Naive thymus-derived CD8-positive, alpha-beta T cell (primary cell): Measurements from ENCODE around the gene TFEB. TPM values are rescaled to one million over a fixed set of nuclear protein-coding genes. Genes with fewer than 3 reads are reported as not detected.

ENCODE experiments used
- ATAC-seq, 2 donors: fragments of 150-1000 bp; cut with Tn5 transposase in 1 of 2; sonication (Bioruptor Pico), chemical (Tn5 transposase) in 1 of 2; 1 replicate in 1 of 2; 2 replicates in 1 of 2; pipeline ENCODE4 v1.10.0; 2021; ENCODE audit warnings: mild to moderate bottlenecking in 2 of 2, moderate library complexity in 2 of 2
- POLR2A ChIA-PET: fragments of 350-600 bp; sonication (Branson Sonifier 250); formaldehyde crosslinking; loops from one replicate; lab custom pipeline; 2021; ENCODE audit warnings: antibody characterized with exemption; lab: Charles Lee
- DNase-seq, 10 donors: peaks; one replicate each; pipeline versions ENCODE4 v3.0.0 to v3.0.0-alpha.2; 2020 to 2022
- H3K27ac Mint-ChIP-seq, 10 donors: one replicate each; pipeline ENCODE4 v1.8.0; 2020 to 2022; ENCODE audit warnings: mild to moderate bottlenecking in 10 of 10, mixed read lengths in 10 of 10, moderate library complexity in 4 of 10, inconsistent platforms in 1 of 10
- H3K27me3 Mint-ChIP-seq, 5 donors: one replicate each; pipeline ENCODE4 v1.8.0; 2021 to 2022; ENCODE audit warnings: mixed read lengths in 5 of 5
- H3K36me3 Mint-ChIP-seq, 3 donors: one replicate each; pipeline ENCODE4 v1.8.0; 2020 to 2022; ENCODE audit warnings: mixed read lengths in 3 of 3, mild to moderate bottlenecking in 2 of 3, inconsistent platforms in 1 of 3
- H3K4me1 Mint-ChIP-seq, 4 donors: one replicate each; pipeline ENCODE4 v1.8.0; 2021 to 2022; ENCODE audit warnings: mixed read lengths in 4 of 4
- H3K4me3 Mint-ChIP-seq, 10 donors: one replicate each; pipeline ENCODE4 v1.8.0; 2020 to 2022; ENCODE audit warnings: mild to moderate bottlenecking in 10 of 10, mixed read lengths in 10 of 10, moderate library complexity in 6 of 10, inconsistent platforms in 1 of 10
- H3K9me3 Mint-ChIP-seq, 9 donors: one replicate each; pipeline ENCODE4 v1.8.0; 2020 to 2022; ENCODE audit warnings: mixed read lengths in 9 of 9, mild to moderate bottlenecking in 3 of 9, inconsistent platforms in 1 of 9, moderate library complexity in 1 of 9
- polyA plus RNA-seq, 3 donors: library from polyadenylated mRNA; unstranded; fragments of 300-500 nt; fragmentation: Illumina TruSeq; gene quantifications; one replicate each; pipeline ENCODE4 v1.2.3, GENCODE V29; 2021
- total RNA-seq, 8 experiments: library from RNA in 2 of 8; stranded (reverse) in 2 of 8; gene quantifications; one replicate each; pipeline ENCODE4 v1.2.3 and lab custom pipeline; 2021 to 2026

TFEB gene
- total and polyA plus RNA-seq, 5 experiments from 2014 or later: 2.6 to 10.8 (median 9.2) TPM

DNA sequence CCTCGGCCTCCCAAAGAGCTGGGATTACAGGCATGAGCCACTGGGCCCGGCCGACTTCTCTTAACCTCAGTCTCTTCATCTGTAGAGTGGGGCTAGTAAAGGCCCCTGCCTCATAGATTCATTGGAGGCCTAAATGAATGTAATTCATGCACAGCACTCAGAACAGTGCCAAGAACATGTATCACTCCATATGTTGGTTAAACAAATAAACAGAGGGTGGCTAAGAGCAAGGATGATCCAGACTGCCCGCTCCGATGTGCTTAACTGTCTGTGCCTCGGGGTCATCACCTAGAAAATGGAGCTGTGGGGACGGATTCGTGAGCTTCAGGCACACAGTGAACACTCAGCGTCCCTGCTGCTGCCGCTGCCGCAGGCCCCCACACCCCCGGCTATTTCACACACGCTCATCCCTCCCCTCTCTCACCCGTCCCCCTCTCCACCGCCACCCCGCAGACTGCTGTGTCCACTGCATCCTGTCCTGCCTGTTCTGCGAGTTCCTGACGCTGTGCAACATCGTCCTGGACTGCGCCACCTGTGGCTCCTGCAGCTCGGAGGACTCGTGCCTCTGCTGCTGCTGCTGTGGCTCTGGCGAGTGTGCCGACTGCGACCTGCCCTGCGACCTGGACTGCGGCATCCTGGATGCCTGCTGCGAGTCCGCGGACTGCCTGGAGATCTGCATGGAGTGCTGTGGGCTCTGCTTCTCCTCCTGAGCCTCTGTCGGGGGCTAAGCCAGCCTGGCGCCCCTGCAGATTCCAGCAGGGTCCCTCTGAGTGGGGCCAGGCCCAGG lies 82.3 kb downstream of the TFEB start:
- Mint-ChIP-seq H3K27me3 (peaks cover 7 to 16% (median 11%) of the 10 kb centered on the region in 5 donors), H3K4me3 (no peak overlapping the region), H3K27ac (no peak overlapping the region), H3K9me3 (no peaks in the 10 kb centered on the region), H3K36me3 (no peaks in the 10 kb centered on the region), H3K4me1 (peaks cover 0 to 1% (median 0%) of the 10 kb centered on the region in 4 donors)
- DNase-seq: no peak
- ATAC-seq: no peak
- POLR2A ChIA-PET: no interaction called here

DNA sequence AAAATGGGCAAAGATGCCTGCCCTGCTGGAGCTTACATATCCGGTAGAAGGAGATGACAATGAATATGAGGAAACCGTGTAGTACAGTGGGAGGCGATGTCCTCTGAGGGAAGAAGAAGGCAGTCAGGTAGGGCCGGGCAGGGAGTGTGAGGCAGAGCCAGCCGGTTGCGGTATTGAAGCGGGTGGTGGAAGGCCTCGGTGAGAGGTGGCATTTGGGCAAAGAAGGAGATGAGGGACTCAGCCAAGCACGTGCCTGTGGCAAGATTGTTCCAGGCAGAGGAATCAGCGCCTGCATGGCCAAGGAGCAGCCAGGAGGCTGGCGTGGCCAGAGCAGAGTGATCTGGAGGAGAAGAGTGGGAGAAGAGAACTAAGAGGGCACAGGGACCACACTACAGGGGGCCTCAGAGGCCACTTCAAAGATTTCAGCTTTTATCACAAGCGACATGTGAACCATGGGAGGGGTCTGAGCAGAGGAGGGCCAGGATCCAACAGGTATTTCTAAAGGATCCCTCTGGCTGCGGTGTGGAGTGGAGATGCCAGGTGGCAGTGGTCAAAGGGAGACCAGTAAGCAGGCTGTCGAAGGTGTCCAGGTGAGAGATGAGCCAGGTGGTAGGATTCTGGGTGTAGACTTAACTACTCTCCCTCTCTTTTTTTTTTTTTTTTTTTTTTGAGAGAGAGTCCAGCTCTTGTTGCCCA lies 83.3 kb downstream of the TFEB start:
- H3K9me3 Mint-ChIP-seq: no peaks in the 10 kb centered on the region
- H3K4me1 Mint-ChIP-seq: peaks cover 0 to 1% (median 0%) of the 10 kb centered on the region in 4 donors
- POLR2A ChIA-PET: no interaction called here
- ATAC-seq (no peak), DNase-seq (no peak)
- H3K36me3 Mint-ChIP-seq: no peaks in the 10 kb centered on the region
- peak overlapping the region in 1 of 10 donors; percentile 20 for H3K27ac Mint-ChIP-seq
- H3K27me3 Mint-ChIP-seq: peaks cover 0 to 9% (median 6%) of the 10 kb centered on the region in 5 donors
- H3K4me3 Mint-ChIP-seq: no peak overlapping the region

DNA sequence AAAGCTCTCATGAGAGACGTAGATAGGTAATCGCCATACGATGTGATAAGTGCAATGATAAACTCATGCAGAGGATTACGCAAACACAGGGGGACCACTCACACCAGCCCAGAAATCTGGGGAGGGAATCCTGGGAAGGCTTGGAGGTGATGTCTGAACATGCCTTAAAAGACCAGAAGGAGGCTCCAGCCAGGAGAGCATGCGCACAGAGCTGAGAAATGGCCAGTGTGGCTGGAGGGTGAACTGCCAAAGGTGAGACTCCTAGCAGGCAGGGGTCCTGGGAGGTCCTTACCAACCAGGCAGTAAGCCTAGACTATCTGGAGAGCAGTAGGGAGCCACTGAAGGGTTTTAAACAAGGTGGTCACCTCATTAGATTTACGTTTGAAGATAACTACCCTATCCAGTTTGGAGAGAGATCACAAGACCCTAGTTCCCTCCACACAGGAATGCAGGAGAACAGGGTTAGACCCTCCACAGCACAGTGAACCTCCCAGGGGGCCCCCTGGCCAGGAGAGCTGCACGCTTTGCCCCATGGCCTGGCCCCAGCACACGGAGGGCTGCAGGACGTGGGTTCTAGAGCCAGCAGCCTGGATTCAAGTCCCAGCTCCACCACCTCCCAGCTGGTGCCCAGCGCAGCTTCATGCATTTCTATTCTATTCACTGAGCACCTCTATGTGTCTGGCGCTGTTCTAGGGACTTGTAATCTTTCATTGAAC lies 84.0 kb downstream of the TFEB start:
- H3K4me3 Mint-ChIP-seq: no peak overlapping the region
- POLR2A ChIA-PET: no interaction called here
- H3K27ac Mint-ChIP-seq: no peak overlapping the region
- peaks cover 0 to 10% (median 6%) of the 10 kb centered on the region in 5 donors for H3K27me3 Mint-ChIP-seq
- ATAC-seq (no peak), DNase-seq (no peak)
- no peaks in the 10 kb centered on the region for H3K36me3 Mint-ChIP-seq
- peaks cover 0 to 1% (median 0%) of the 10 kb centered on the region in 4 donors for H3K4me1 Mint-ChIP-seq
- H3K9me3 Mint-ChIP-seq: no peaks in the 10 kb centered on the region

DNA sequence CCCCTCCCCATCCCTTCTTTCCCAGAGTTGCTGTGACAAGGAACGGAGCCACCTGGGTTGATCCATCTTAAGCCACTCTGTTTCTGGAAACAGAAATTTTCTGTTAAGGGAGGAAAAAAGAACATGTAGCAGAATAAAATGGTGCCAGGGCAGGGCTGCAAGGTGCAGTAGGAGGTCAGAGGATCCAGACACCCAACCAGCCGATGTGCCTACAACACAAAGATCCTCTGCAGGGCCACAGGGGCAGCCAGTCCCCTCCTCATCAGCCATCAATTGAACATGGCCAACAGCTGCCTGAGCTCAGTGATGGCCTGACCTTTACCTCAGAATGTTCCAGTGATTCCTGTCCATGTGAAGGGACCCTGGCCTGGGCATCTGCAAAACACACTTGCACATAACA lies 85.3 kb downstream of the TFEB start:
- no peaks in the 10 kb centered on the region for H3K36me3 Mint-ChIP-seq

DNA sequence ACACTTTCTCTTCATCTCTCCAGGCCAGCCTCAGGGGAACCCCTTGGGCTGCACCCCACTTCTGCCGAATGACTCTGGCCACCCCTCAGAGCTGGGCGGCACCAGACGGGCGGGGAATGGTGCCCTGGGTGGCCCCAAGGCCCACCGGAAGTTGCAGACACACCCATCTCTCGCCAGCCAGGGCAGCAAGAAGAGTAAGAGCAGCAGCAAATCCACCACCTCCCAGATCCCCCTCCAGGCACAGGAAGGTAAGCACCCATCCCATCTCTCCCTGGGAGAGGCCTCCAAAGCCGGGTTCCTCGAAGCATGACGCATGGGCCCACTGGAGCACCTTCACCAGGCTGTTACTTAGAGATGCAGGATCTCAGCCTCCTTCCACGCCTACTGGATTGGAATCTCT lies 85.8 kb downstream of the TFEB start:
- H3K9me3 Mint-ChIP-seq: no peaks in the 10 kb centered on the region
- H3K27ac Mint-ChIP-seq: no peak overlapping the region
- ATAC-seq (no peak), DNase-seq (no peak)
- POLR2A ChIA-PET: no interaction called here
- peaks cover 0 to 7% (median 0%) of the 10 kb centered on the region in 4 donors for H3K4me1 Mint-ChIP-seq
- no peaks in the 10 kb centered on the region for H3K36me3 Mint-ChIP-seq
- no peak overlapping the region for H3K4me3 Mint-ChIP-seq
- H3K27me3 Mint-ChIP-seq: peaks cover 5 to 17% (median 9%) of the 10 kb centered on the region in 5 donors

More for the DNA sequence above, 85.3 kb downstream of the TFEB start:
- H3K4me3 Mint-ChIP-seq: no peak overlapping the region
- no peaks in the 10 kb centered on the region for H3K9me3 Mint-ChIP-seq
- no peak overlapping the region for H3K27ac Mint-ChIP-seq
- H3K4me1 Mint-ChIP-seq: peaks cover 0 to 4% (median 0%) of the 10 kb centered on the region in 4 donors
- DNase-seq (peak in 1 of 10 donors; percentile 52), ATAC-seq (no peak)
- POLR2A ChIA-PET: no interaction called here
- peaks cover 4 to 12% (median 8%) of the 10 kb centered on the region in 5 donors for H3K27me3 Mint-ChIP-seq

DNA sequence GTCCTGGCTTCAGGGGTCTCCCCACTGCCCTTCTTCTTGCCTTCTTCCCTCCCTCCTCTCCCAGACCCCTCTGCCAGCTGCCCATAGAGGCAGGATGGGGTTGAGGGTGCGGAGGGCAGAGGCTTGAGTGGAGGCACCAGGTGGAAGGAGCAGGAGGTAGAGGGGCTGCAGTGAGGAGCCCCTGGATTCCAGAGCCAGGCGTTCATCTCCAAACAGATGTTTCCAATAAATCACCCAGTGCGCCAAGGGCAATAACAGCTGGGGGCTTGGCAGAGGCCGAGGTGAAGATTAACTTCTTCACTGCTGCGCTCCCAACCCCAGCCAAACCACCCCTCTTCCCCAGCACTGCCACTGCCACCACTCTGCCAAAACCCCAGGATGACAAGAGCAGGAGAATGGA lies 86.5 kb downstream of the TFEB start:
- Mint-ChIP-seq H3K4me3 (no peak overlapping the region), H3K27me3 (peaks cover 5 to 21% (median 10%) of the 10 kb centered on the region in 5 donors), H3K4me1 (peaks cover 0 to 8% (median 0%) of the 10 kb centered on the region in 4 donors), H3K36me3 (no peaks in the 10 kb centered on the region), H3K27ac (no peak overlapping the region), H3K9me3 (no peaks in the 10 kb centered on the region)
- DNase-seq: peak in 1 of 10 donors; percentile 61
- ATAC-seq: no peak
- POLR2A ChIA-PET: no interaction called here

DNA sequence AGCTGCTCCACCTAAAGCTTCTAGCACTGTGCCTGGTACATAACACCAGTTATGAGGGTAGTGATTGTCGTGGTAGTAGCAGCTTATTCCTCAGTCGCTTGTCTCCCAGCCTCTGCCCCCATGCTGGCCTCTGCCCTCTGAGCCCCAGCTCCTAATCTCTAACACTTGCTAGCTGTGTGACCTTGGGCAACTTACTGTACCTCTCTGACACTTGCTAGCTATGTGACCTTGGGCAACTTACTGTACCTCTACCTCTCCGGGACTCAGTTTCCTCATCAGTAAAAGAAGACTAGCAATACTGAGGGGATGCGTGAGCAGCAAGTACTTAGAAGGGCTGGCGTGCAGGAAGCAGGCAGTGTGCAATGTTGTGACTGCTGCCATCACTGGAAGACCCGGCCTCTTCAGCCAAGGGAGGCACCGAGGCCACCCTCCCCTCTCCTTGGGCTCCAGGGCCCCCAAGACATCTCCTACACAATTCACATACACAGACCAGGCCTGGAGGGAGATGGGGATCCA lies 87.3 kb downstream of the TFEB start:
- Mint-ChIP-seq H3K27me3 (peaks cover 5 to 25% (median 12%) of the 10 kb centered on the region in 5 donors), H3K4me1 (peaks cover 0 to 8% (median 0%) of the 10 kb centered on the region in 4 donors), H3K36me3 (no peaks in the 10 kb centered on the region), H3K27ac (no peak overlapping the region), H3K9me3 (no peaks in the 10 kb centered on the region), H3K4me3 (no peak overlapping the region)
- no peak for ATAC-seq
- POLR2A ChIA-PET: interaction anchor here (0.7 kb wide), 1 partner anchor 312 kb away, joined by 4 read pairs; no protein-coding TSS in a partner anchor
- DNase-seq: no peak

DNA sequence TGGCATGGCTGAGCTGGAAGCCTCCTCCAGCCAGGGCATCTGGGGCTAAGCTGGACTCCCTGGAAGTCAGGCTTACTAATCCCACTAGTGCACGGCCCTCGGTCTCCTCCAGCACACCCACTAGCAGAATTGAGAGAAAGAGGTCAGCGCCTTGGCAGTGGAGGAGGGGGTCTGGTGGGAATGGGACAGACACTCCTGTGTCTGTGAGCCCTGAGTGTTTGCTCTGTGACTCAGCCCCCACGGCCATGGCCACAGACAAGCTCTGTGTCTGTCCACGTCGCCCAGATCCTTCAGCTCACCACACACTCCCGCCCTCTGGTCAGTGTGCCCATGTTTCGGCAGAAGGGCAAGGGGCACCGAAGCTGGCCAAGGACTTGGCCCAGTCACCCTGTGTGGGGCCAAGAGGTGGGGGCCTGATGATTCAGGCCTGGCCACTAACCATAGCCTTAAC lies 88.3 kb downstream of the TFEB start:
- no peak for ATAC-seq
- Mint-ChIP-seq H3K36me3 (no peaks in the 10 kb centered on the region), H3K4me3 (no peak overlapping the region)

DNA sequence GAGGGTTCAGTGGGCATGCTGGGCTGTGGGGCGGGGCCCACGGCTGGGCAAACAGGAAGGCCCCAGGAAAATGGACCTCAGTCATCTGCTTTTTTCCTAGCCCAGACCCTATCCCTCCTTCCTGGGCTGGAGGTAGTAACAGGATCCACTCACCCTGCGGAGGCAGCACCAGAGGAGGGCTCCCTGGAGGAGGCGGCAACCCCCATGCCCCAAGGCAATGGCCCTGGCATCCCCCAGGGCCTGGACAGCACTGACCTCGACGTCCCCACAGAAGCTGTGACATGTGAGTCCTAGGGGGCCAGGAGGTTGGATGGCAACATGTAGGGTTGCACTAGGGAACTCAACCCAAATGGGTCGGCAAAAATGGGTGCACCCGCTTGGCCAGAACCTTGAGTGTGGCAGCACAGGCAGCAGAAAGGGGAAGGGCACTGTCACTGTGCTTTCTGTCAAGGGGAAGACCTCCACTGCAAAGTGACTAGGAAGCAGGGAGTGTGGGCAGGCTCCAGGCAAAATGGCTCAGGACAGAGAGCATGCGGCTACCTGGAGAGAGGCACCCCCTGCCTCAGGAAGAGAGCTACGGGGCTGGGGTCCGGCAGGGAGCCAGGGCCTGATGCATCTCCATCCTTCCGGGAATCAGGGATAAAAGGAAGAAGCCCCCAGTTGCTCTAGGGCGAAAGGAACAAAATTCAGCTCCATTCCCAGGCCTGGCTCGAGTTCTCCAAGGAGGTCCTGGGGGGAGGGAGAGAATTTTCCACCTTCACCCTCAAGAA lies 89.2 kb downstream of the TFEB start:
- POLR2A ChIA-PET: no interaction called here
- no peaks in the 10 kb centered on the region for H3K9me3 Mint-ChIP-seq
- ATAC-seq (no peak), DNase-seq (no peak)
- H3K4me3 Mint-ChIP-seq: no peak overlapping the region
- peak overlapping the region in 1 of 10 donors; percentile 77 for H3K27ac Mint-ChIP-seq
- peaks cover 6 to 44% (median 27%) of the 10 kb centered on the region in 5 donors for H3K27me3 Mint-ChIP-seq
- peaks cover 0 to 8% (median 0%) of the 10 kb centered on the region in 4 donors for H3K4me1 Mint-ChIP-seq
- H3K36me3 Mint-ChIP-seq: no peaks in the 10 kb centered on the region

More for the DNA sequence above, 88.3 kb downstream of the TFEB start:
- Mint-ChIP-seq H3K4me1 (peaks cover 0 to 8% (median 0%) of the 10 kb centered on the region in 4 donors), H3K27ac (no peak overlapping the region), H3K27me3 (peaks cover 8 to 35% (median 20%) of the 10 kb centered on the region in 5 donors), H3K9me3 (no peaks in the 10 kb centered on the region)
- POLR2A ChIA-PET: no interaction called here
- DNase-seq: peak in 1 of 10 donors; percentile 21

DNA sequence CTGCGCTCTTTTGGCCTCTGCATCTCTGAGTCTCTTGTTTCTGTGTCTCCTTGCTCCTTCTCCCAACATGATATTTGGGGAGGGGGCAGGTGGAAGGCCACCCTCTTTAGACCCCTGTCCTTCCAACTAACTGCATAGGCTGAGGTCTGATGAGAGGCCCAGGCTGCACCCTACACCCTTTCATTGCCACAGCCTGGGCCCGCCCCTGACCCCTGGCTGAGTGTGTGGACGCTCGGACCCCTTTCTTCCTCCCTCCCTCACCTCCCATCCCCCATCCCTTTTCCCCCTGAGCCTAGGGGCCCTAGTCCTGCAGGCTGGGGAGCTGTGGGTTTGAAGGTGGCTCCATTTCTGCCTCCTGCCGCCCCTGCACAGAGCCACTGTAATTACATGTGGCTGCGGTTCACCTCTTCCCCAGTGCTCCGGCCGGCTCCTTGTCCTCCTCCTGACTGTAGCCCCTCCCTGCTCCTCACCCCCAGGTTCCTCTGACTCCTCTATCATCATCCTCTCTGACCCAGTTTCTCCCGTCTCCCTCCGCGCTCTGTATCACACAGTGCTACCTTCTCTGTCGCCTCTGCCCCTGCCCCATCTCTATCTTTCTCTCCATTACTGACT lies 90.3 kb downstream of the TFEB start:
- POLR2A ChIA-PET: no interaction called here
- H3K4me1 Mint-ChIP-seq: peaks cover 0 to 8% (median 0%) of the 10 kb centered on the region in 4 donors
- ATAC-seq (no peak), DNase-seq (no peak)
- H3K36me3 Mint-ChIP-seq: no peaks in the 10 kb centered on the region
- H3K27me3 Mint-ChIP-seq: peaks cover 8 to 55% (median 36%) of the 10 kb centered on the region in 5 donors
- peak overlapping the region in 1 of 10 donors; percentile 60 for H3K27ac Mint-ChIP-seq
- H3K4me3 Mint-ChIP-seq: peak overlapping the region in 1 of 10 donors; percentile 22
- no peaks in the 10 kb centered on the region for H3K9me3 Mint-ChIP-seq

DNA sequence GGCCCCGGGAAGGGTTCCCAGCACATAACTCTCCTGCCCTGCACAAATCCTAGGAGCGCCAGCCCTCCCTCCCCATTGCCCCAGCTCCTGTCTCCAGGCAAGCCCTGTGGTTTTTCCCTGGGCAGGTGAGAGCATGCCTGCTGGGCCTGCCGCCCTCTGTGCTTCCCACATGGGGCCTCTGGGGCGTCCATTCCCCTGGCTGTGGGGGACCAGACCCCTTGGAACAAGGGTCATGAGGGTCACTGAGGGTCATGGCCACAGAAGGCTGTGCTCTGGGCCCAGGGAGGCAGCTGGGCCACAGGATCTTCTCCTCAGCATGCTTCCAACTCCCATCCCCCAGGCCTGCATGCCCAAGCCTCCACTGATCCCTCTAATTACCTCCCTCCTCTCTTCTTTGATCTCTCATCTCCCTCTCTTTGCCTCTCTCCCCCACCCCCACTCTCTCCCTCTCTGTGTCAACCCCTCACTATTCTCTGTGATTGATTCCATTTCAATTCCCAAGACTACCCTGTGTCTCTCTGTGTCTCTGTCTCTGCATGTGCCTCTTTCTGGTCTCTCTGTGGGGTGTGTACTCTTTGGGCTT lies 91.0 kb downstream of the TFEB start:
- no peak overlapping the region for H3K27ac Mint-ChIP-seq
- peaks cover 0 to 2% (median 0%) of the 10 kb centered on the region in 9 donors for H3K9me3 Mint-ChIP-seq
- DNase-seq: no peak
- peaks cover 0 to 10% (median 1%) of the 10 kb centered on the region in 4 donors for H3K4me1 Mint-ChIP-seq
- H3K36me3 Mint-ChIP-seq: peaks cover 0 to 3% (median 0%) of the 10 kb centered on the region in 3 donors
- no peak for ATAC-seq
- POLR2A ChIA-PET: no interaction called here
- no peak overlapping the region for H3K4me3 Mint-ChIP-seq
- H3K27me3 Mint-ChIP-seq: peaks cover 11 to 62% (median 43%) of the 10 kb centered on the region in 5 donors
